Fibroblast of lung (primary cell): ENCODE measurements around the gene CENPU. TPM values are rescaled to one million over a fixed set of nuclear protein-coding genes. Genes with fewer than 3 reads are reported as not detected.
"Not testable (repeated sequence)": the region's sequence is repeated elsewhere in the genome, so short reads cannot be mapped to it uniquely, and the experiment has no call there.

Experiments used
- DNase-seq, 2 donors: peaks; one replicate each; pipeline versions ENCODE4 v3.0.0 to v3.0.0-alpha.2; 2010; ENCODE audit warnings: low read depth in 2 of 2
- H2AFZ ChIP-seq: 2 replicates; pipeline ENCODE4 v1.5.1; 2012; ENCODE audit warnings: low read length, control low read depth, inconsistent platforms
- H3K27ac ChIP-seq: 2 replicates; pipeline ENCODE4 v1.5.1; 2011; ENCODE audit warnings: low read length, control low read depth; ENCODE audit not compliant: insufficient read depth
- H3K27me3 ChIP-seq: 2 replicates; pipeline ENCODE4 v1.5.1; 2011; ENCODE audit warnings: mild to moderate bottlenecking, low read length; ENCODE audit not compliant: control insufficient read depth, insufficient read depth
- H3K36me3 ChIP-seq: 2 replicates; pipeline ENCODE4 v1.5.1; 2011; ENCODE audit warnings: low read length; ENCODE audit not compliant: control insufficient read depth, insufficient read depth
- H3K4me1 ChIP-seq: 2 replicates; pipeline ENCODE4 v1.5.1; 2011; ENCODE audit warnings: low read length; ENCODE audit not compliant: control insufficient read depth, insufficient read depth; ENCODE audit errors: extremely low read depth
- H3K4me2 ChIP-seq: 2 replicates; pipeline ENCODE4 v1.5.1; 2011; ENCODE audit warnings: low read length, control low read depth; ENCODE audit not compliant: insufficient read depth; ENCODE audit errors: extremely low read depth
- H3K4me3 ChIP-seq, 4 experiments: fragments of 200-600 bp in 1 of 4; sonication (generic) in 1 of 4; replicated peaks in 1 of 4; 2 replicates each; pipeline ENCODE4 v1.5.1; 2011 to 2016; ENCODE audit warnings: low read length in 4 of 4, low read depth in 3 of 4, mild to moderate bottlenecking in 3 of 4, control low read depth in 2 of 4, inconsistent platforms in 1 of 4, mixed read lengths in 1 of 4; ENCODE audit not compliant: insufficient read depth in 1 of 4; ENCODE audit errors: control extremely low read depth in 1 of 4
- H3K79me2 ChIP-seq: 2 replicates; pipeline ENCODE4 v1.5.1; 2012; ENCODE audit warnings: mild to moderate bottlenecking, low read length, inconsistent platforms; ENCODE audit not compliant: control insufficient read depth, insufficient read depth
- H3K9ac ChIP-seq: 2 replicates; pipeline ENCODE4 v1.5.1; 2011; ENCODE audit warnings: mild to moderate bottlenecking, low read length, control low read depth; ENCODE audit not compliant: insufficient read depth
- H3K9me3 ChIP-seq: 2 replicates; pipeline ENCODE4 v1.5.1; 2012; ENCODE audit warnings: low read depth, low read length; ENCODE audit not compliant: control insufficient read depth, insufficient read depth
- H4K20me1 ChIP-seq: 2 replicates; pipeline ENCODE4 v1.5.1; 2011; ENCODE audit warnings: low read length; ENCODE audit not compliant: control insufficient read depth, insufficient read depth; ENCODE audit errors: extremely low read depth
- CTCF ChIP-seq, 2 donors: IDR thresholded peaks in 1 of 2; conservative IDR thresholded peaks in 1 of 2; 1 replicate in 1 of 2; 2 replicates in 1 of 2; pipeline ENCODE4 v1.5.1; 2011 to 2012; ENCODE audit warnings: low read length in 2 of 2, control low read depth in 1 of 2, inconsistent platforms in 1 of 2, low read depth in 1 of 2, mild to moderate bottlenecking in 1 of 2
- EZH2 ChIP-seq: IDR thresholded peaks from 2 replicates; pipeline ENCODE4 v1.5.1; 2012; ENCODE audit warnings: low read length, control low read depth, mild to moderate bottlenecking; ENCODE audit errors: missing control alignments
- polyA plus RNA-seq, 2 donors: library from polyadenylated mRNA; depleted of rRNA in 1 of 2; stranded (reverse) in 1 of 2; unstranded in 1 of 2; fragments of >200 nt; gene quantifications; 2 replicates each; pipeline ENCODE4 v1.2.1, GENCODE V29; 2011 to 2012; ENCODE audit warnings: missing spikeins in 1 of 2
- total RNA-seq: library from RNA; depleted of rRNA; stranded (reverse); fragments of >200 nt; gene quantifications from 2 replicates; pipeline ENCODE4 v1.2.1, GENCODE V29; 2014

CENPU gene
- total and polyA plus RNA-seq, 2 donors (not counting 1 experiment from before 2014, with no cell fraction given) = 6.4 to 15.5 TPM

DNA sequence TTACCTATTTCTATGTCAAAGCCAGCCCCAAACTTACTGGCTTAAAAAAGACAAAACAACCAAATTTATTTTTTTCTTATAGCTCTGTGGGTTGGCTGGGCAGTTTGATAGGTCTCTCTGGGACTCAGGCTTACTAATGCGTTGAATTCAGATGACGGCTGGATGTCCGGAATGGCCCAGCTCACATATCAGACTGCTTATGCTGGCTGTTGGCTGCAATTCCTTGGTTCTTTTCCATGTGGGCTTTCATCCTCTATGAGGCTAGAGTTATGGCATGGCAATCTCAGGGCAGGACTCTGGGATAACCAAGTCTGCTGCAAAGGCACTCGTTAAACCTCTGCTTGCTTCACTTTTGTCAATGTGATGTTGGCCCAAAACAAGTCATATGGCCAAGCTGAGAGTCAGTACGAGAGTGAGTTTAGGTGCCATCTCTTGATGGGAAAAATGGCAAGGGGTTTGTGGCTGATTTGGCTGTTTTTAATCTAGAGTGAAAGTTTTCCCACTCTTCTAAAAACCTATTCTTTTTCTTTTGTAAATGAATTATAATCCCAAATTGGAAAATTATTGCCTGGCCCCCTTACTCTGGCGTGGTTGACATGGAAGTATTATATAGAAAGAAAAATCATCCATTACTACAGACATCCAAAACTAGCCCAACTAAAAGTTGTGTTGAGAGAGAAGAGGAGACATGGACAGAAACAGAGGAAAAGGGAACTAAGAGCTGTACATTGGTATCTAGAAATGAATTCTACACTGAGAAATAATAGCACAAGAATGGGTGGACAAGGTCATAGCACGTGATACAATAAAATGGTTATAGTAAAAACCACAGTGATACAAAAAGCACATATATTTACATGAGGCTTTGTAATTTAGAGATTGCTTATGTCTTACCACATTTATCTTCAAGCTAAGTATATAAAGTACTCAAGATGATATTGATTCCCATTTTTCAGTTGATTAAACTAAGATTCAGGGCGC is 77.7 kb downstream of the CENPU start:
- DNase-seq = no peak
- no peak overlapping the region for H3K27ac ChIP-seq
- no peak overlapping the region for H2AFZ ChIP-seq
- no peaks in the 10 kb centered on the region for H3K27me3 ChIP-seq
- no peaks in the 10 kb centered on the region for H3K36me3 ChIP-seq
- H3K4me3 ChIP-seq = no peak overlapping the region
- H3K9me3 ChIP-seq = no peaks in the 10 kb centered on the region
- no peaks in the 10 kb centered on the region for H3K79me2 ChIP-seq
- no peaks in the 10 kb centered on the region for H4K20me1 ChIP-seq
- no peak overlapping the region for H3K9ac ChIP-seq
- H3K4me1 ChIP-seq = no peaks in the 10 kb centered on the region
- TF ChIP-seq CTCF (conservative IDR thresholded peaks at IDR 0.05 in 1 of 2, IDR thresholded peaks at IDR 0.05 in 1 of 2; ENCODE audit: low read depth in 1 of 2, low read length in 2 of 2) (no peak), EZH2 (no peak)
- no peak overlapping the region for H3K4me2 ChIP-seq

DNA sequence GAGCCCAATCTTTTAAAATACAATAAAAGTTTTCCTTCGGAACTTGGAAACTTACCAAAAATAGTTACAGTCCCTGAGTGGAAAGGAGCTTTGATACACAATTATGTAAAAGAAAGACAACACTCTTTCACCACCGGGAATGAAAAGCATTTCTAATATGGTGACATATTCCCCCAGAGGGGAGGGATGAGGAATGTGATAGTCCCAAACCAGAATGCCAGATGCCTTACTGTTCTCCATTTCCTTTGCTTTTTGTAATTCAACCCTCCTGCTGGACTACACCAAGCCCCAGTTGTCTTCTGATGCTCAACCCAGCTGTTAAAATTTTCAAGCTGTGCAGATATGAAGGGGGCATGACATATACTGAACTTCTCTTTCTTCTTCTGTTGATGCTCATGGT is 80.2 kb downstream of the CENPU start:
- no peak overlapping the region for H3K4me3 ChIP-seq
- no peak overlapping the region for H3K27ac ChIP-seq
- no peaks in the 10 kb centered on the region for H4K20me1 ChIP-seq
- H3K4me2 ChIP-seq = no peak overlapping the region
- TF ChIP-seq CTCF (conservative IDR thresholded peaks at IDR 0.05 in 1 of 2, IDR thresholded peaks at IDR 0.05 in 1 of 2; ENCODE audit: low read depth in 1 of 2, low read length in 2 of 2) = no peak
- no peak for TF ChIP-seq EZH2
- no peaks in the 10 kb centered on the region for H3K27me3 ChIP-seq
- H3K9me3 ChIP-seq = no peaks in the 10 kb centered on the region
- peaks cover 7% of the 10 kb centered on the region for H3K4me1 ChIP-seq
- H3K36me3 ChIP-seq = no peaks in the 10 kb centered on the region
- no peak overlapping the region for H2AFZ ChIP-seq
- peaks cover 8% of the 10 kb centered on the region for H3K79me2 ChIP-seq
- DNase-seq = peak in 1 of 2 donors; percentile 52
- H3K9ac ChIP-seq = no peak overlapping the region

- not testable (repeated sequence) for H3K4me1 ChIP-seq, H3K9ac ChIP-seq, DNase-seq, H3K9me3 ChIP-seq, H3K27me3 ChIP-seq, H2AFZ ChIP-seq, H3K4me3 ChIP-seq, H4K20me1 ChIP-seq, H3K27ac ChIP-seq, H3K36me3 ChIP-seq, H3K4me2 ChIP-seq
- peaks cover 17% of the 10 kb centered on the region for H3K79me2 ChIP-seq
These were observed 81.2 kb downstream of the CENPU start for GRCh38 chr4:184652681-184653080.
